CD4-positive, alpha-beta T cell (primary cell): ENCODE measurements around the gene CD177. TPM values are rescaled to one million over a fixed set of nuclear protein-coding genes. Genes with fewer than 3 reads are reported as not detected.
"Not testable (repeated sequence)": the region's sequence is repeated elsewhere in the genome, so short reads cannot be mapped to it uniquely, and the experiment has no call there.

Source experiments
- ATAC-seq: fragments of 200-7000 bp; cut with Tn5 transposase; one replicate; pipeline ENCODE4 v1.10.0; 2022; ENCODE audit warnings: mild to moderate bottlenecking; ENCODE audit not compliant: poor library complexity
- CTCF ChIA-PET: fragments of 350-600 bp; sonication (Branson Sonifier 250); formaldehyde crosslinking; loops from one replicate; lab custom pipeline; 2021; ENCODE audit warnings: antibody characterized with exemption, inconsistent platforms; lab: Charles Lee
- POLR2A ChIA-PET: fragments of 350-600 bp; sonication (Branson Sonifier 250); formaldehyde crosslinking; loops from one replicate; lab custom pipeline; 2021; ENCODE audit warnings: antibody characterized with exemption, inconsistent platforms; lab: Charles Lee
- DNase-seq, 14 experiments: peaks; one replicate each; pipeline ENCODE4 v3.0.0-alpha.2; 2013 to 2020; ENCODE audit warnings: mixed read lengths in 2 of 14
- H3K27ac ChIP-seq, 2 donors: one replicate each; pipeline versions ENCODE4 v1.5.1 to v1.7.0; 2013; ENCODE audit warnings: low read length in 2 of 2, low read depth in 1 of 2, mild to moderate bottlenecking in 1 of 2
- H3K27me3 ChIP-seq, 2 experiments: 1 replicate in 1 of 2; 2 replicates in 1 of 2; pipeline versions ENCODE4 v1.6.1 to v1.7.0; 2013; ENCODE audit warnings: low read length in 2 of 2, control low read depth in 1 of 2, mild to moderate bottlenecking in 1 of 2, moderate library complexity in 1 of 2; ENCODE audit not compliant: insufficient read depth in 2 of 2, control insufficient read depth in 1 of 2
- H3K36me3 ChIP-seq: one replicate; pipeline ENCODE4 v1.6.1; 2013; ENCODE audit warnings: low read length, control low read depth; ENCODE audit not compliant: insufficient read depth
- H3K4me1 ChIP-seq: one replicate; pipeline ENCODE4 v1.6.1; 2013; ENCODE audit warnings: low read length, control low read depth; ENCODE audit not compliant: insufficient read depth
- H3K4me3 ChIP-seq: one replicate; pipeline ENCODE4 v1.5.1; 2013; ENCODE audit warnings: mild to moderate bottlenecking, low read length, moderate library complexity
- H3K9me3 ChIP-seq, 2 experiments: 1 replicate in 1 of 2; 2 replicates in 1 of 2; pipeline versions ENCODE4 v1.6.1 to v1.7.0; 2013; ENCODE audit warnings: low read length in 2 of 2, mild to moderate bottlenecking in 2 of 2, control low read depth in 1 of 2, moderate library complexity in 1 of 2; ENCODE audit not compliant: control insufficient read depth in 1 of 2, insufficient read depth in 1 of 2
- H3K27ac Mint-ChIP-seq: one replicate; pipeline ENCODE4 v1.8.0; 2020; ENCODE audit warnings: mixed read lengths
- H3K27me3 Mint-ChIP-seq: one replicate; pipeline ENCODE4 v1.8.0; 2021; ENCODE audit warnings: mixed read lengths
- H3K36me3 Mint-ChIP-seq: one replicate; pipeline ENCODE4 v1.8.0; 2021; ENCODE audit warnings: low read depth, mixed read lengths
- H3K4me1 Mint-ChIP-seq: one replicate; pipeline ENCODE4 v1.8.0; 2021; ENCODE audit warnings: low read depth, mixed read lengths
- H3K4me3 Mint-ChIP-seq: one replicate; pipeline ENCODE4 v1.8.0; 2020; ENCODE audit warnings: mild to moderate bottlenecking, mixed read lengths
- H3K9me3 Mint-ChIP-seq: one replicate; pipeline ENCODE4 v1.8.0; 2020; ENCODE audit warnings: mixed read lengths
- CTCF ChIP-seq: fragments of 200-600 bp; IDR thresholded peaks from one replicate; pipeline ENCODE4 v1.8.0; 2022; ENCODE audit warnings: antibody characterized with exemption, mild to moderate bottlenecking
- intact Hi-C, 2 experiments: fragments of 100-400 bp; cut with DNase I in 1 of 2; cut with micrococcal nuclease in 1 of 2; formaldehyde crosslinking; loops; one replicate each; pipeline versions ENCODE4 v1.15.1 to v1.9.0; 2023 to 2025; cut with DNase I, micrococcal nuclease
- total RNA-seq, 174 experiments: library from RNA in 2 of 174; stranded (reverse) in 2 of 174; gene quantifications; one replicate each; pipeline ENCODE4 v1.2.3 and lab custom pipeline; 2021 to 2026

Gene CD177
- total RNA-seq, 2 experiments from 2014 or later, result not detected

GRCh38 chr19:43393501-43393900, 40.0 kb downstream of the CD177 start:
- H3K4me3 Mint-ChIP-seq, H3K9me3 Mint-ChIP-seq, H3K36me3 ChIP-seq, POLR2A ChIA-PET, ATAC-seq, H3K4me1 ChIP-seq, DNase-seq, H3K27ac Mint-ChIP-seq, H3K4me3 ChIP-seq, H3K9me3 ChIP-seq, H3K27ac ChIP-seq, H3K4me1 Mint-ChIP-seq, H3K36me3 Mint-ChIP-seq, intact Hi-C loops, H3K27me3 ChIP-seq, CTCF ChIA-PET: not testable (repeated sequence)
- peaks cover 35% of the 10 kb centered on the region for H3K27me3 Mint-ChIP-seq

GRCh38 chr19:43395561-43395960, 42.1 kb downstream of the CD177 start:
- Histone ChIP-seq H3K4me1 (no peaks in the 10 kb centered on the region), H3K27ac (no peak overlapping the region), H3K27me3 (peaks cover 2 to 8% of the 10 kb centered on the region in 2 experiments), H3K9me3 (no peaks in the 10 kb centered on the region), H3K4me3 (no peak overlapping the region), H3K36me3 (no peaks in the 10 kb centered on the region)
- ChIA-PET POLR2A (no interaction called here), CTCF (no interaction called here)
- H3K27me3 Mint-ChIP-seq, result peaks cover 44% of the 10 kb centered on the region
- ATAC-seq (no peak), DNase-seq (no peak)
- no peak for TF ChIP-seq CTCF
- intact Hi-C loops, result no loop called here
- H3K36me3 Mint-ChIP-seq, result no peaks in the 10 kb centered on the region
- H3K27ac Mint-ChIP-seq, result no peak overlapping the region
- no peaks in the 10 kb centered on the region for H3K9me3 Mint-ChIP-seq
- no peak overlapping the region for H3K4me3 Mint-ChIP-seq
- no peaks in the 10 kb centered on the region for H3K4me1 Mint-ChIP-seq

- H3K9me3 ChIP-seq, result peaks cover 0 to 18% of the 10 kb centered on the region in 2 experiments
- POLR2A ChIA-PET, result no interaction called here
- no peak overlapping the region for H3K4me3 Mint-ChIP-seq
- no peaks in the 10 kb centered on the region for H3K36me3 Mint-ChIP-seq
- no peak for DNase-seq
- no peak overlapping the region for H3K27ac ChIP-seq
- no peaks in the 10 kb centered on the region for H3K36me3 ChIP-seq
- no peak for ATAC-seq
- H3K27me3 Mint-ChIP-seq, result peaks cover 4% of the 10 kb centered on the region
- H3K4me1 Mint-ChIP-seq, result no peaks in the 10 kb centered on the region
- H3K27ac Mint-ChIP-seq, result no peak overlapping the region
- CTCF ChIA-PET, result no interaction called here
- intact Hi-C loops, result no loop called here
- H3K27me3 ChIP-seq, result peaks cover 0 to 2% of the 10 kb centered on the region in 2 experiments
- no peak overlapping the region for H3K4me3 ChIP-seq
- no peaks in the 10 kb centered on the region for H3K4me1 ChIP-seq
- TF ChIP-seq CTCF, result no peak
- H3K9me3 Mint-ChIP-seq, result no peaks in the 10 kb centered on the region
Measured at GRCh38 chr19:43406297-43406696, 52.8 kb downstream of the CD177 start.

- H3K27ac Mint-ChIP-seq, result no peak overlapping the region
- ATAC-seq, result no peak
- H3K36me3 Mint-ChIP-seq, result no peaks in the 10 kb centered on the region
- peaks cover 4% of the 10 kb centered on the region for H3K27me3 Mint-ChIP-seq
- CTCF ChIA-PET, result no interaction called here
- Histone ChIP-seq H3K4me3 (no peak overlapping the region), H3K4me1 (no peaks in the 10 kb centered on the region), H3K36me3 (no peaks in the 10 kb centered on the region), H3K27me3 (peaks cover 0 to 2% of the 10 kb centered on the region in 2 experiments), H3K27ac (no peak overlapping the region), H3K9me3 (peaks cover 0 to 18% of the 10 kb centered on the region in 2 experiments)
- intact Hi-C loops, result no loop called here
- no peak for DNase-seq
- POLR2A ChIA-PET, result no interaction called here
- H3K9me3 Mint-ChIP-seq, result no peaks in the 10 kb centered on the region
- no peak for TF ChIP-seq CTCF
- no peaks in the 10 kb centered on the region for H3K4me1 Mint-ChIP-seq
- H3K4me3 Mint-ChIP-seq, result no peak overlapping the region
Measured at GRCh38 chr19:43407416-43408005, 54.0 kb downstream of the CD177 start.
